ENCODE data around the gene SPTBN4. TPM values are rescaled to one million over a fixed set of nuclear protein-coding genes. Genes with fewer than 3 reads are reported as not detected.

Gene SPTBN4
- total RNA-seq, 1 donor from 2014 or later, result 0.41 TPM

- peaks cover 1% of the 10 kb centered on the region for H3K36me3 Mint-ChIP-seq (ENCODE audit: low read depth, unreplicated experiment)
- peaks cover 66% of the 10 kb centered on the region for H3K27me3 Mint-ChIP-seq (ENCODE audit: low read depth, unreplicated experiment)
- DNase-seq (ENCODE audit: low read depth) (no peak), FAIRE-seq (no peak)
- H3K4me1 Mint-ChIP-seq (ENCODE audit: low read depth, unreplicated experiment), result no peaks in the 10 kb centered on the region
- no peak for TF ChIP-seq CTCF (IDR thresholded peaks at IDR 0.05; ENCODE audit: insufficient read depth, low read depth, low read length)
- TF ChIP-seq EZH2 (IDR thresholded peaks at IDR 0.05; ENCODE audit: insufficient read depth, low read length), result no peak
- no peak overlapping the region for H3K27ac ChIP-seq (ENCODE audit: low read depth, low read length)
- H3K4me3 ChIP-seq (ENCODE audit: insufficient read depth, low read depth, low read length), result no peak overlapping the region
- no peaks in the 10 kb centered on the region for H3K36me3 ChIP-seq (ENCODE audit: insufficient read depth, low read length)
- no peaks in the 10 kb centered on the region for H3K4me1 ChIP-seq (ENCODE audit: insufficient read depth, low read length)
- H3K79me2 ChIP-seq (ENCODE audit: insufficient read depth, low read length), result no peaks in the 10 kb centered on the region
- H4K20me1 ChIP-seq (ENCODE audit: insufficient read depth, low read length), result no peaks in the 10 kb centered on the region
- H3K27ac Mint-ChIP-seq (ENCODE audit: unreplicated experiment), result no peak overlapping the region
- H3K9me3 Mint-ChIP-seq (ENCODE audit: unreplicated experiment), result peaks cover 3% of the 10 kb centered on the region
- no peak overlapping the region for H3K4me3 Mint-ChIP-seq (ENCODE audit: unreplicated experiment)
- H2AFZ ChIP-seq (ENCODE audit: low read depth, low read length), result no peak overlapping the region
- no peaks in the 10 kb centered on the region for H3K9me3 ChIP-seq (ENCODE audit: insufficient read depth, low read depth, low read length)
- peaks cover 24% of the 10 kb centered on the region for H3K27me3 ChIP-seq (ENCODE audit: insufficient read depth, low read length)
- H3K4me2 ChIP-seq (ENCODE audit: low read length), result no peak overlapping the region
- no peak overlapping the region for H3K9ac ChIP-seq (ENCODE audit: low read length)
These were observed 84.2 kb downstream of the SPTBN4 start for GRCh38 chr19:40550951-40551350.

GRCh38 chr19:40552848-40553247 is 86.0 kb downstream of the SPTBN4 start:
- Mint-ChIP-seq H3K4me3 (ENCODE audit: unreplicated experiment) (no peak overlapping the region), H3K36me3 (ENCODE audit: low read depth, unreplicated experiment) (peaks cover 1% of the 10 kb centered on the region), H3K9me3 (ENCODE audit: unreplicated experiment) (no peaks in the 10 kb centered on the region), H3K27me3 (ENCODE audit: low read depth, unreplicated experiment) (peaks cover 71% of the 10 kb centered on the region), H3K4me1 (ENCODE audit: low read depth, unreplicated experiment) (no peaks in the 10 kb centered on the region), H3K27ac (ENCODE audit: unreplicated experiment) (no peak overlapping the region)
- no peaks in the 10 kb centered on the region for H3K79me2 ChIP-seq (ENCODE audit: insufficient read depth, low read length)
- H3K9ac ChIP-seq (ENCODE audit: low read length), result no peak overlapping the region
- DNase-seq (ENCODE audit: low read depth) (no peak), FAIRE-seq (no peak)
- no peak overlapping the region for H2AFZ ChIP-seq (ENCODE audit: low read depth, low read length)
- H4K20me1 ChIP-seq (ENCODE audit: insufficient read depth, low read length), result no peaks in the 10 kb centered on the region
- H3K4me2 ChIP-seq (ENCODE audit: low read length), result no peak overlapping the region
- no peaks in the 10 kb centered on the region for H3K36me3 ChIP-seq (ENCODE audit: insufficient read depth, low read length)
- TF ChIP-seq CTCF (IDR thresholded peaks at IDR 0.05; ENCODE audit: insufficient read depth, low read depth, low read length) (no peak), EZH2 (IDR thresholded peaks at IDR 0.05; ENCODE audit: insufficient read depth, low read length) (no peak)
- H3K4me3 ChIP-seq (ENCODE audit: insufficient read depth, low read depth, low read length), result no peak overlapping the region
- H3K9me3 ChIP-seq (ENCODE audit: insufficient read depth, low read depth, low read length), result no peaks in the 10 kb centered on the region
- H3K4me1 ChIP-seq (ENCODE audit: insufficient read depth, low read length), result no peaks in the 10 kb centered on the region
- H3K27me3 ChIP-seq (ENCODE audit: insufficient read depth, low read length), result peaks cover 24% of the 10 kb centered on the region
- H3K27ac ChIP-seq (ENCODE audit: low read depth, low read length), result no peak overlapping the region

- DNase-seq (ENCODE audit: low read depth), result no peak
- Histone ChIP-seq H3K79me2 (ENCODE audit: insufficient read depth, low read length) (no peaks in the 10 kb centered on the region), H2AFZ (ENCODE audit: low read depth, low read length) (no peak overlapping the region), H3K27me3 (ENCODE audit: insufficient read depth, low read length) (peaks cover 24% of the 10 kb centered on the region), H3K27ac (ENCODE audit: low read depth, low read length) (no peak overlapping the region), H3K9me3 (ENCODE audit: insufficient read depth, low read depth, low read length) (no peaks in the 10 kb centered on the region), H4K20me1 (ENCODE audit: insufficient read depth, low read length) (no peaks in the 10 kb centered on the region), H3K9ac (ENCODE audit: low read length) (no peak overlapping the region), H3K36me3 (ENCODE audit: insufficient read depth, low read length) (no peaks in the 10 kb centered on the region), H3K4me1 (ENCODE audit: insufficient read depth, low read length) (no peaks in the 10 kb centered on the region), H3K4me2 (ENCODE audit: low read length) (no peak overlapping the region), H3K4me3 (ENCODE audit: insufficient read depth, low read depth, low read length) (no peak overlapping the region)
- H3K27me3 Mint-ChIP-seq (ENCODE audit: low read depth, unreplicated experiment), result peaks cover 70% of the 10 kb centered on the region
- no peaks in the 10 kb centered on the region for H3K9me3 Mint-ChIP-seq (ENCODE audit: unreplicated experiment)
- H3K36me3 Mint-ChIP-seq (ENCODE audit: low read depth, unreplicated experiment), result peaks cover 1% of the 10 kb centered on the region
- H3K4me3 Mint-ChIP-seq (ENCODE audit: unreplicated experiment), result no peak overlapping the region
- TF ChIP-seq EZH2 (IDR thresholded peaks at IDR 0.05; ENCODE audit: insufficient read depth, low read length) (peak; percentile 56), CTCF (IDR thresholded peaks at IDR 0.05; ENCODE audit: insufficient read depth, low read depth, low read length) (no peak)
- no peak overlapping the region for H3K27ac Mint-ChIP-seq (ENCODE audit: unreplicated experiment)
- no peaks in the 10 kb centered on the region for H3K4me1 Mint-ChIP-seq (ENCODE audit: low read depth, unreplicated experiment)
- FAIRE-seq, result no peak
These were observed 87.4 kb downstream of the SPTBN4 start for GRCh38 chr19:40553885-40554857.

Measured in astrocyte (in vitro differentiated cells and primary cell).